ENCODE data around the gene TM9SF1.

TM9SF1 gene

GRCh38 chr14:24183014-24183481 lies 12.2 kb downstream of the TM9SF1 start:
- no peak for DNase-seq
- Histone ChIP-seq H2BK15ac (ENCODE audit: low read depth, poor library complexity, severe bottlenecking) (no peak overlapping the region), H3K14ac (ENCODE audit: low read length in 2 of 2) (no peak overlapping the region), H3K79me1 (replicated peaks; ENCODE audit: low read length, poor library complexity, severe bottlenecking) (peaks cover 33% of the 10 kb centered on the region), H3K9ac (ENCODE audit: low read length) (no peak overlapping the region), H3K9me3 (ENCODE audit: control insufficient read depth, low read length) (no peaks in the 10 kb centered on the region), H3K4me2 (ENCODE audit: low read length, poor library complexity, severe bottlenecking) (no peak overlapping the region), H3K18ac (ENCODE audit: low read depth in 1 of 2, low read length in 2 of 2) (no peak overlapping the region), H3K4me3 (ENCODE audit: insufficient read depth in 1 of 2, low read depth in 1 of 2, low read length in 2 of 2) (no peak overlapping the region), H3K4ac (ENCODE audit: low read depth in 1 of 2, low read length in 2 of 2) (no peak overlapping the region), H3K27ac (ENCODE audit: low read length, poor library complexity, severe bottlenecking) (no peak overlapping the region), H3K23ac (ENCODE audit: low read length in 2 of 2) (no peak overlapping the region), H4K8ac (ENCODE audit: low read length) (no peak overlapping the region), H3K27me3 (ENCODE audit: control insufficient read depth in 1 of 2, insufficient read depth in 1 of 2, low read length in 2 of 2) (no peaks in the 10 kb centered on the region), H3K4me1 (ENCODE audit: control insufficient read depth, insufficient read depth, low read depth, low read length) (peaks cover 23% of the 10 kb centered on the region), H2BK12ac (ENCODE audit: low read length in 2 of 2) (no peak overlapping the region), H2AFZ (ENCODE audit: low read depth, low read length) (no peak overlapping the region), H2BK5ac (ENCODE audit: low read depth, low read length, poor library complexity, severe bottlenecking) (no peak overlapping the region), H2AK5ac (ENCODE audit: low read length, severe bottlenecking) (no peak overlapping the region), H2BK120ac (ENCODE audit: low read depth, low read length) (no peak overlapping the region), H3K36me3 (ENCODE audit: control insufficient read depth in 1 of 2, insufficient read depth in 2 of 2, low read depth in 1 of 2, low read length in 2 of 2) (peaks cover 90% of the 10 kb centered on the region in 2 experiments), H4K91ac (ENCODE audit: low read length) (no peak overlapping the region)
- 97% methylated on average over 15 of the region's 15 CpGs for WGBS

- DNase-seq = no peak
- Histone ChIP-seq H2BK120ac (ENCODE audit: low read depth, low read length) (no peak overlapping the region), H2BK5ac (ENCODE audit: low read depth, low read length, poor library complexity, severe bottlenecking) (no peak overlapping the region), H3K4me2 (ENCODE audit: low read length, poor library complexity, severe bottlenecking) (no peak overlapping the region), H3K27me3 (ENCODE audit: control insufficient read depth in 1 of 2, insufficient read depth in 1 of 2, low read length in 2 of 2) (no peaks in the 10 kb centered on the region), H3K4me1 (ENCODE audit: control insufficient read depth, insufficient read depth, low read depth, low read length) (peaks cover 16% of the 10 kb centered on the region), H3K9me3 (ENCODE audit: control insufficient read depth, low read length) (no peaks in the 10 kb centered on the region), H3K4ac (ENCODE audit: low read depth in 1 of 2, low read length in 2 of 2) (no peak overlapping the region), H2AFZ (ENCODE audit: low read depth, low read length) (no peak overlapping the region), H3K79me1 (replicated peaks; ENCODE audit: low read length, poor library complexity, severe bottlenecking) (peaks cover 36% of the 10 kb centered on the region), H3K36me3 (ENCODE audit: control insufficient read depth in 1 of 2, insufficient read depth in 2 of 2, low read depth in 1 of 2, low read length in 2 of 2) (peaks cover 95% of the 10 kb centered on the region in 2 experiments), H3K27ac (ENCODE audit: low read length, poor library complexity, severe bottlenecking) (no peak overlapping the region), H2BK12ac (ENCODE audit: low read length in 2 of 2) (no peak overlapping the region), H4K91ac (ENCODE audit: low read length) (no peak overlapping the region), H3K9ac (ENCODE audit: low read length) (no peak overlapping the region), H2BK15ac (ENCODE audit: low read depth, poor library complexity, severe bottlenecking) (no peak overlapping the region), H4K8ac (ENCODE audit: low read length) (no peak overlapping the region), H3K14ac (ENCODE audit: low read length in 2 of 2) (no peak overlapping the region), H3K23ac (ENCODE audit: low read length in 2 of 2) (no peak overlapping the region), H3K18ac (ENCODE audit: low read depth in 1 of 2, low read length in 2 of 2) (no peak overlapping the region), H2AK5ac (ENCODE audit: low read length, severe bottlenecking) (no peak overlapping the region), H3K4me3 (ENCODE audit: insufficient read depth in 1 of 2, low read depth in 1 of 2, low read length in 2 of 2) (no peak overlapping the region)
- WGBS = 94% methylated on average over 14 of the region's 14 CpGs
Measured at GRCh38 chr14:24182110-24182882, 12.9 kb downstream of the TM9SF1 start.

- Histone ChIP-seq H3K4me1 (ENCODE audit: control insufficient read depth, insufficient read depth, low read depth, low read length) (peaks cover 16% of the 10 kb centered on the region), H2BK120ac (ENCODE audit: low read depth, low read length) (no peak overlapping the region), H3K79me1 (replicated peaks; ENCODE audit: low read length, poor library complexity, severe bottlenecking) (peaks cover 40% of the 10 kb centered on the region), H2AFZ (ENCODE audit: low read depth, low read length) (no peak overlapping the region), H2AK5ac (ENCODE audit: low read length, severe bottlenecking) (no peak overlapping the region), H3K4me2 (ENCODE audit: low read length, poor library complexity, severe bottlenecking) (no peak overlapping the region), H3K23ac (ENCODE audit: low read length in 2 of 2) (no peak overlapping the region), H3K36me3 (ENCODE audit: control insufficient read depth in 1 of 2, insufficient read depth in 2 of 2, low read depth in 1 of 2, low read length in 2 of 2) (peaks cover 95% of the 10 kb centered on the region in 2 experiments), H3K9ac (ENCODE audit: low read length) (no peak overlapping the region), H2BK5ac (ENCODE audit: low read depth, low read length, poor library complexity, severe bottlenecking) (no peak overlapping the region), H3K27me3 (ENCODE audit: control insufficient read depth in 1 of 2, insufficient read depth in 1 of 2, low read length in 2 of 2) (no peaks in the 10 kb centered on the region), H4K8ac (ENCODE audit: low read length) (no peak overlapping the region), H4K91ac (ENCODE audit: low read length) (no peak overlapping the region), H3K4ac (ENCODE audit: low read depth in 1 of 2, low read length in 2 of 2) (no peak overlapping the region), H3K4me3 (ENCODE audit: insufficient read depth in 1 of 2, low read depth in 1 of 2, low read length in 2 of 2) (no peak overlapping the region), H2BK15ac (ENCODE audit: low read depth, poor library complexity, severe bottlenecking) (no peak overlapping the region), H3K18ac (ENCODE audit: low read depth in 1 of 2, low read length in 2 of 2) (no peak overlapping the region), H3K14ac (ENCODE audit: low read length in 2 of 2) (no peak overlapping the region), H3K27ac (ENCODE audit: low read length, poor library complexity, severe bottlenecking) (no peak overlapping the region), H3K9me3 (ENCODE audit: control insufficient read depth, low read length) (no peaks in the 10 kb centered on the region), H2BK12ac (ENCODE audit: low read length in 2 of 2) (no peak overlapping the region)
- WGBS = 96% methylated on average over 19 of the region's 19 CpGs
- no peak for DNase-seq
Measured at GRCh38 chr14:24181371-24182077, 13.7 kb downstream of the TM9SF1 start.

Measured in mesenchymal stem cell (in vitro differentiated cells and primary cell).